ENCODE measurements around the gene SPIB.

DNA sequence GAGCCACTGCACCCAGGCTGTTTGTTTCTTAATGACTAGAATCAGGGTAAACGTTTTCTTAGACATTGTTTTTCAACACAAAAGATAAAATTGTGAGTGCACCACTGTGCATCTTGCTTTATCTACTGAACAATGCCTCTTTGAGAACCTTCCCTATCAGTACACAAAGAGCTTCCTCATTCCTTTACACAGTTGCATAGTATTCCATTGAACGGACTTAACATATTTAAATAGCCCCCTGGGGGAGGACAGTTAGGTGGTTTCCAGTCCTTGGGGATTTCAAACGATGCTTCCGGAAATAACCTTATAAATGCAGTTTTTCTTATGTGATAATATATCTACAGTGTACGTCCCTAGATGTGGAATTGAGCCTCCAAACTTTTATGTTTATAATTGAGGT lies 26.0 kb upstream of the SPIB start:
- no peak for TF ChIP-seq POLR2A (IDR thresholded peaks at IDR 0.05)
- TF ChIP-seq, protein P1, sequence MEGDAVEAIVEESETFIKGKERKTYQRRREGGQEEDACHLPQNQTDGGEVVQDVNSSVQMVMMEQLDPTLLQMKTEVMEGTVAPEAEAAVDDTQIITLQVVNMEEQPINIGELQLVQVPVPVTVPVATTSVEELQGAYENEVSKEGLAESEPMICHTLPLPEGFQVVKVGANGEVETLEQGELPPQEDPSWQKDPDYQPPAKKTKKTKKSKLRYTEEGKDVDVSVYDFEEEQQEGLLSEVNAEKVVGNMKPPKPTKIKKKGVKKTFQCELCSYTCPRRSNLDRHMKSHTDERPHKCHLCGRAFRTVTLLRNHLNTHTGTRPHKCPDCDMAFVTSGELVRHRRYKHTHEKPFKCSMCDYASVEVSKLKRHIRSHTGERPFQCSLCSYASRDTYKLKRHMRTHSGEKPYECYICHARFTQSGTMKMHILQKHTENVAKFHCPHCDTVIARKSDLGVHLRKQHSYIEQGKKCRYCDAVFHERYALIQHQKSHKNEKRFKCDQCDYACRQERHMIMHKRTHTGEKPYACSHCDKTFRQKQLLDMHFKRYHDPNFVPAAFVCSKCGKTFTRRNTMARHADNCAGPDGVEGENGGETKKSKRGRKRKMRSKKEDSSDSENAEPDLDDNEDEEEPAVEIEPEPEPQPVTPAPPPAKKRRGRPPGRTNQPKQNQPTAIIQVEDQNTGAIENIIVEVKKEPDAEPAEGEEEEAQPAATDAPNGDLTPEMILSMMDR (IDR thresholded peaks at IDR 0.05 in 8 of 11, conservative IDR thresholded peaks at IDR 0.05 in 3 of 11) = no peak
